SK-MEL-5 (cell line): ENCODE data around the gene CSNK1G2. TPM values are rescaled to one million over a fixed set of nuclear protein-coding genes. Genes with fewer than 3 reads are reported as not detected.

Experiments used
- DNase-seq: peaks from one replicate; pipeline ENCODE4 v3.0.0-alpha.2; 2016; ENCODE audit warnings: low read depth, low spot score
- in situ Hi-C: cut with HindIII; loops from 2 replicates; pipeline ENCODE4 v1.10.0; 2016; ENCODE audit warnings: low sequenced_read_pairs, high pct_unique_total_duplicates, low pct_unique_long_range_greater_than_20kb
- polyA plus RNA-seq, 2 experiments: library from polyadenylated mRNA; depleted of rRNA; stranded (reverse); fragments of >200 nt; gene quantifications; 2 replicates each; pipeline ENCODE4 v1.2.3, GENCODE V29; 2015
- total RNA-seq: library from RNA; depleted of rRNA; stranded (reverse); fragments of >200 nt; shearing (Covaris generic); gene quantifications from 2 replicates; pipeline ENCODE4 v1.2.3, GENCODE V29; 2014; rRNA removed

The CSNK1G2 gene
- 45.1 and 49.3 TPM in 2 replicates for total RNA-seq
- 60.4 and 66.9 TPM in 2 replicates for polyA plus RNA-seq (2015; cell fraction: cytosol; rRNA removed)
- polyA plus RNA-seq (2015; cell fraction: nucleus; rRNA removed), result 304 and 306 TPM in 2 replicates

- DNase-seq, result no peak
- in situ Hi-C loops, result no loop called here
These were observed at the start of gene CSNK1G2 for GRCh38 chr19:1941146-1942077. TSS of gene CSNK1G2 (plus strand) at chr19:1941172. CDS start at chr19:1969773, 28,601 bp downstream.

- in situ Hi-C loops, result no loop called here
These were observed 47.2 kb upstream of the CSNK1G2 start for GRCh38 chr19:1893791-1894190.

DNA sequence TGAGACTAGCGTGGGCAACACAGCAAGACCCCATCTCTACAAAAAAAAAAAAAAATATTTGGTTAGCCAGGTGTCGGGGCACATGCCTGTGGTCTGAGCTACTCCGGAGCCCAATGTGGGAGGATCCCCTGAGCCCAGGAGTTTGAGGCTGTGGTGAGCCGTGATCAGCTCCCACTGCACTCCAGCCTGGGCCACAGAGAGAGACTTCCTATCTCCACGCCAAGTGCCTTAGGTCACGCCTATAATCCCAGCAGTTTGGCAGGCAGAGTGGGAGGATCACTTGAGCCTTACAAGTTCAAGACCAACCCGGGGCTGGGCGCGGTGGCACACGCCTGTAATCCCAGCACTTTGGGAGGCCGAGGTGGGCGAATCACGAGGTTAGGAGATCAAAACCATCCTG lies 44.5 kb upstream of the CSNK1G2 start:
- no peak for DNase-seq
- in situ Hi-C loops, result no loop called here

More at GRCh38 chr19:1893791-1894190, 47.2 kb upstream of the CSNK1G2 start:
- DNase-seq, result no peak

- in situ Hi-C loops, result no loop called here
- DNase-seq, result no peak
These were observed 39.0 kb upstream of the CSNK1G2 start for GRCh38 chr19:1901940-1902404.

- no peak for DNase-seq
- in situ Hi-C loops, result no loop called here
These were observed 38.0 kb upstream of the CSNK1G2 start for GRCh38 chr19:1902923-1903322.

GRCh38 chr19:1904860-1905109 lies 36.2 kb upstream of the CSNK1G2 start:
- no peak for DNase-seq
- in situ Hi-C loops, result no loop called here

GRCh38 chr19:1905110-1905862 lies 35.7 kb upstream of the CSNK1G2 start, which contains the start of the genes ADAT3 and SCAMP4:
TSS of gene ADAT3 (plus strand) at chr19:1905399. CDS start at chr19:1912048, 6,649 bp downstream.
TSS of gene SCAMP4 (plus strand) at chr19:1905399. CDS start at chr19:1915020, 9,621 bp downstream.
- in situ Hi-C loops, result no loop called here
- DNase-seq, result peak; percentile 96

- DNase-seq, result no peak
- in situ Hi-C loops, result no loop called here
These were observed 35.1 kb upstream of the CSNK1G2 start for GRCh38 chr19:1905863-1906375.

GRCh38 chr19:1906985-1907562 lies 33.9 kb upstream of the CSNK1G2 start:
- in situ Hi-C loops, result no loop called here
- DNase-seq, result no peak

GRCh38 chr19:1907563-1908363 lies 33.2 kb upstream of the CSNK1G2 start:
- in situ Hi-C loops, result no loop called here
- no peak for DNase-seq

DNA sequence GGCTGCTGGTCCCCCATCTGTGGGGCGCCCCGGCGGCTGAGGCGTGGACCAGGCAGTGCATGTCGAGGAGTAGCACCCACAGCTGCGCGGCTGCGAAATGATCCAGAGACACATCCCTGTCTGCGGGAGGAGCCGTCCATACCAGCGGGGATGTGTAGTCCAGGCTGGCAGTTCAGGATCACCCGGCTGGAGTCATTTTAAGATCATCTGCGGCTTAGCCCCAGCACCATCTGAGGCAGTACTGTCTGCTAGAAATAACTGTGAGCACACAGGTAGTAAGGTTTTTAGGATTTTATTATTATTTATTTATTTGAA lies 32.7 kb upstream of the CSNK1G2 start:
- DNase-seq, result no peak
- in situ Hi-C loops, result no loop called here

DNA sequence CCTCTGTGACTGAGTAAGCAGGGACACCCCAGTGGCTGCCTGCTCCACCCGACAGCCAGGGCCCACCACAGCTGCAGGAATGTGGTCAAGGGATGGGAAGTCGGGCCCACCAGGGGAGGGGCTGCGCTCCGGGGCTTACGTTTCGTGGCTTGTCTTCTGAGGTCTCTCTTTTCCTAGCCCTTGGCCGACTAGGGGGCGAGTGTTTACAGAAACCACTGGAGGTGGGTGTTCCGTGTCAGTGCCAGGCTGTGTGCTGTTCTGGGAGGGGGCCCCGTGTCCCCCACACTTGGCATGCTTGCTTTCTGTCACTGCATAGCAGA lies 31.3 kb upstream of the CSNK1G2 start:
- DNase-seq, result no peak
- in situ Hi-C loops, result no loop called here

- DNase-seq, result no peak
- in situ Hi-C loops, result no loop called here
These were observed 30.8 kb upstream of the CSNK1G2 start for GRCh38 chr19:1910177-1910576.

DNA sequence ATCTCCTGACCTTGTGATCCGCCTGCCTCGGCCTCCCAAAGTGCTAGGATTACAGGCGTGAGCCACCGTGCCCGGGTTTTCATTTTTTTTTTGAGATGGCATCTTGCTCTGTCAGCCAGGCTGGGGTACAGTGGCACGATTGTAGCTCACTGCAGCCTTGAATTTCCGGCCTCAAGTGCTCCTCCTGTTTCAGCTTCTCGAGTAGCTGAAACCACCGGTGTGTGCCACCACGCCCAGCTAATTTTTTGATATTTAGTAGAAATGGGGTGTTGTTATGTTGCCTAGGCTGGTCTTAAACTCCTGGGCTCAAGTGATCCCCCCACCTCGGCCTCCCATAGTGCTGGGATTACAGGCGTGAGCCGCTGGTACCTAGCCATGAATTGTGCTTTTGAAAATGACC lies 29.9 kb upstream of the CSNK1G2 start:
- DNase-seq, result no peak
- in situ Hi-C loops, result no loop called here

- no peak for DNase-seq
- in situ Hi-C loops, result no loop called here
These were observed 29.0 kb upstream of the CSNK1G2 start for GRCh38 chr19:1911995-1912394.

- DNase-seq, result no peak
- in situ Hi-C loops, result no loop called here
These were observed 28.0 kb upstream of the CSNK1G2 start for GRCh38 chr19:1912760-1913505.
